Subcutaneous abdominal adipose tissue (tissue), 5 donors: Measurements from ENCODE around the gene LYPD4.

Experiments used
- H3K27ac ChIP-seq: one replicate; pipeline ENCODE4 v1.7.0; 2013; ENCODE audit warnings: low read depth, mild to moderate bottlenecking, inconsistent platforms, low read length, moderate library complexity
- H3K27me3 ChIP-seq, 5 donors: one replicate each; pipeline ENCODE4 v1.7.0; 2013; ENCODE audit warnings: low read length in 5 of 5, inconsistent platforms in 1 of 5; ENCODE audit not compliant: control insufficient read depth in 5 of 5, insufficient read depth in 4 of 5
- H3K36me3 ChIP-seq, 5 donors: one replicate each; pipeline ENCODE4 v1.7.0; 2013; ENCODE audit warnings: low read length in 5 of 5; ENCODE audit not compliant: control insufficient read depth in 5 of 5, insufficient read depth in 5 of 5
- H3K4me1 ChIP-seq, 5 donors: one replicate each; pipeline ENCODE4 v1.7.0; 2013; ENCODE audit warnings: low read length in 5 of 5, mild to moderate bottlenecking in 3 of 5, moderate library complexity in 1 of 5; ENCODE audit not compliant: control insufficient read depth in 5 of 5, insufficient read depth in 5 of 5
- H3K4me3 ChIP-seq, 5 donors: one replicate each; pipeline ENCODE4 v1.7.0; 2013; ENCODE audit warnings: low read length in 5 of 5, low read depth in 1 of 5
- H3K9ac ChIP-seq, 5 donors: one replicate each; pipeline ENCODE4 v1.7.0; 2013; ENCODE audit warnings: low read length in 5 of 5, mild to moderate bottlenecking in 4 of 5, moderate library complexity in 3 of 5
- H3K9me3 ChIP-seq, 5 donors: one replicate each; pipeline ENCODE4 v1.7.0; 2013; ENCODE audit warnings: low read length in 5 of 5; ENCODE audit not compliant: control insufficient read depth in 5 of 5
- donor health status: healthy.
- donor health status: healthy.
- donor health status: healthy.
- donor health status: healthy.
- donor health status: healthy.

Gene LYPD4

GRCh38 chr19:41883821-41884733 lies 39.6 kb upstream of the LYPD4 start:
- H3K27ac ChIP-seq: peak overlapping the region; percentile 82
- peak overlapping the region; percentile 80 to 97 (median 95) for H3K4me3 ChIP-seq
- H3K27me3 ChIP-seq: no peaks in the 10 kb centered on the region
- H3K36me3 ChIP-seq: peaks cover 0 to 18% (median 10%) of the 10 kb centered on the region in 5 donors
- peaks cover 4 to 52% (median 38%) of the 10 kb centered on the region in 5 donors for H3K4me1 ChIP-seq
- peak overlapping the region; percentile 74 to 96 (median 94) for H3K9ac ChIP-seq
- no peaks in the 10 kb centered on the region for H3K9me3 ChIP-seq

GRCh38 chr19:41883463-41883820 lies 39.0 kb upstream of the LYPD4 start:
- Histone ChIP-seq H3K27me3 (no peaks in the 10 kb centered on the region), H3K4me3 (peak overlapping the region; percentile 80 to 97 (median 95)), H3K36me3 (peaks cover 0 to 12% (median 6%) of the 10 kb centered on the region in 5 donors), H3K27ac (peak overlapping the region; percentile 82), H3K9me3 (no peaks in the 10 kb centered on the region), H3K9ac (peak overlapping the region; percentile 45 to 96 (median 94)), H3K4me1 (peaks cover 4 to 52% (median 38%) of the 10 kb centered on the region in 5 donors)

- H3K27ac ChIP-seq: peak within 1 kb of the TSS; percentile 82
- H3K27me3 ChIP-seq: no peaks in the 10 kb centered on the region
- H3K9ac ChIP-seq: peak within 1 kb of the TSS; percentile 45 to 96 (median 94)
- H3K9me3 ChIP-seq: no peaks in the 10 kb centered on the region
- H3K4me3 ChIP-seq: peak within 1 kb of the TSS; percentile 80 to 97 (median 95)
- H3K36me3 ChIP-seq: peaks cover 0 to 6% (median 0%) of the 10 kb centered on the region in 5 donors
- H3K4me1 ChIP-seq: peaks cover 4 to 53% (median 38%) of the 10 kb centered on the region in 5 donors
These were observed 38.3 kb upstream of the LYPD4 start, which contains the start of gene ARHGEF1 for GRCh38 chr19:41882568-41883462. Gene ARHGEF1 (plus strand): TSS chr19:41883184. CDS start chr19:41888083, 4,899 bp downstream.

- Histone ChIP-seq H3K36me3 (no peaks in the 10 kb centered on the region), H3K27ac (no peak overlapping the region), H3K4me1 (peaks cover 2 to 39% (median 32%) of the 10 kb centered on the region in 5 donors), H3K4me3 (no peak overlapping the region), H3K9ac (no peak overlapping the region), H3K27me3 (no peaks in the 10 kb centered on the region), H3K9me3 (no peaks in the 10 kb centered on the region)
These were observed 35.8 kb upstream of the LYPD4 start for GRCh38 chr19:41880329-41880708.

- no peak overlapping the region for H3K9ac ChIP-seq
- H3K36me3 ChIP-seq: no peaks in the 10 kb centered on the region
- no peaks in the 10 kb centered on the region for H3K9me3 ChIP-seq
- H3K27ac ChIP-seq: no peak overlapping the region
- H3K4me3 ChIP-seq: no peak overlapping the region
- peaks cover 1 to 35% (median 27%) of the 10 kb centered on the region in 5 donors for H3K4me1 ChIP-seq
- no peaks in the 10 kb centered on the region for H3K27me3 ChIP-seq
These were observed 35.3 kb upstream of the LYPD4 start for GRCh38 chr19:41879670-41880328.

- Histone ChIP-seq H3K9ac (no peak overlapping the region), H3K27me3 (no peaks in the 10 kb centered on the region), H3K36me3 (no peaks in the 10 kb centered on the region), H3K9me3 (no peaks in the 10 kb centered on the region), H3K27ac (no peak overlapping the region), H3K4me1 (peaks cover 0 to 29% (median 22%) of the 10 kb centered on the region in 5 donors), H3K4me3 (no peak overlapping the region)
These were observed 34.6 kb upstream of the LYPD4 start for GRCh38 chr19:41879080-41879479.

GRCh38 chr19:41877916-41878905 lies 33.7 kb upstream of the LYPD4 start:
- Histone ChIP-seq H3K4me1 (peaks cover 0 to 23% (median 16%) of the 10 kb centered on the region in 5 donors), H3K9me3 (no peaks in the 10 kb centered on the region), H3K27ac (no peak overlapping the region), H3K9ac (peak overlapping the region in 2 of 5 donors; percentile 6 to 22), H3K36me3 (no peaks in the 10 kb centered on the region), H3K27me3 (no peaks in the 10 kb centered on the region), H3K4me3 (no peak overlapping the region)

- Histone ChIP-seq H3K27me3 (no peaks in the 10 kb centered on the region), H3K9ac (peak within 1 kb of the TSS in 2 of 5 donors; percentile 6 to 22), H3K4me3 (no peak within 1 kb of the TSS), H3K4me1 (peaks cover 0 to 22% (median 10%) of the 10 kb centered on the region in 5 donors), H3K36me3 (peaks cover 0 to 3% (median under 1%) of the 10 kb centered on the region in 5 donors), H3K27ac (no peak within 1 kb of the TSS), H3K9me3 (no peaks in the 10 kb centered on the region)
These were observed 32.7 kb upstream of the LYPD4 start, which contains the start of gene CD79A for GRCh38 chr19:41876847-41877832. Gene CD79A (plus strand): TSS chr19:41877279. CDS start chr19:41877305, 26 bp downstream.
